Mononuclear cell (primary cell): Measurements from ENCODE around the gene URB1. TPM values are rescaled to one million over a fixed set of nuclear protein-coding genes. Genes with fewer than 3 reads are reported as not detected.

Source experiments
- H3K27me3 ChIP-seq: 2 replicates; pipeline ENCODE4 v1.6.0; 2011; ENCODE audit warnings: low read length, control low read depth; ENCODE audit not compliant: insufficient read depth
- H3K4me1 ChIP-seq: 2 replicates; pipeline ENCODE4 v1.5.1; 2011; ENCODE audit warnings: mild to moderate bottlenecking, low read length, control low read depth; ENCODE audit not compliant: insufficient read depth
- H3K4me3 ChIP-seq: 2 replicates; pipeline ENCODE4 v1.5.1; 2011; ENCODE audit warnings: mild to moderate bottlenecking, low read length, moderate library complexity
- H3K9me3 ChIP-seq: 2 replicates; pipeline ENCODE4 v1.5.1; 2011; ENCODE audit warnings: low read depth, mild to moderate bottlenecking, control low read depth, low read length
- total RNA-seq: library from RNA; depleted of rRNA; stranded (reverse); fragments of >200 nt; gene quantifications from one replicate; pipeline ENCODE4 v1.2.3, GENCODE V29; 2012

Gene URB1
- total RNA-seq, 1 donor, result 3.5 TPM

DNA sequence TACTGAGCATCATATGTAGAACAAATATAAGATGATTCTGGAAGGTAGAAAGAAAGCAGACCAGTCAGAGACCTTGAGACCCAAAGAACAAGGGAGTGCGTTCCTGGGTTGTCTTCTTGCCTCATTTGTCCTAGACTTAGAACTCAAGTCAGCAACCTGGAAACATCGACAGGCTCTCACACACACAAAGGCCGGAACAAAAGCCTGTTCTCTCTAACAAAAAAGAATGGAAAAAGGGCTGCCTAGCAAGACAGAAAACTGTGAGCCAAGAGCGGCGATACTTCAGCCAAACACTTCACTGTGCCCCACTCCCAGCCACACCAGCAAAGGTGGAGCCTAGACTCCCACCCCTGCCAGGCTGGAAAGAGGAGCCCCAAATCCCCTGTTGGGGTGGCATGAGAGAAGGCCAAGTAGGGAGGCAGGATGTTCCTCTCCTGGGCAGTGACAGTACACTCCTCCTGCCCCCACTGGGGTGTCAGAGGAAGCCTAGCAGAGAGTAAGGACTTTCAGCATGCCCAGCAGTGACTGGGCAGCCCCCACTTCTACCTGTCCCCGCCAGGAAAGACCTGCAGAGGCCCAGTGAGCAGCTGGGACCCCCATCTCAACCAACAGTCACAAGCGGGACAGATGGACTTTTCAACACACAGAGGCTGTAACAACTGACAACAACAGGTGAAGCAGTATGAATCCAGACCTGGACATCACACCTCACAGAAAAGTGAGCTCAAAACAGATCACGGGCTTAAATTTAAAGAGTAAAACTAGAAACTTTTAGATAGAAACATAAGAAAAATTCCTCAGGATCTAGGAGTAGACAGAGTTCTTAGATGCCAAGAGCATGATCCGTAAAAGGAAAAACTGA is 61.1 kb downstream of the URB1 start:
- H3K4me3 ChIP-seq, result no peak overlapping the region
- H3K4me1 ChIP-seq, result no peaks in the 10 kb centered on the region
- no peaks in the 10 kb centered on the region for H3K27me3 ChIP-seq
- H3K9me3 ChIP-seq, result no peaks in the 10 kb centered on the region

GRCh38 chr21:32330784-32331311 is 62.0 kb downstream of the URB1 start:
- Histone ChIP-seq H3K4me3 (no peak overlapping the region), H3K9me3 (no peaks in the 10 kb centered on the region), H3K27me3 (no peaks in the 10 kb centered on the region), H3K4me1 (no peaks in the 10 kb centered on the region)

DNA sequence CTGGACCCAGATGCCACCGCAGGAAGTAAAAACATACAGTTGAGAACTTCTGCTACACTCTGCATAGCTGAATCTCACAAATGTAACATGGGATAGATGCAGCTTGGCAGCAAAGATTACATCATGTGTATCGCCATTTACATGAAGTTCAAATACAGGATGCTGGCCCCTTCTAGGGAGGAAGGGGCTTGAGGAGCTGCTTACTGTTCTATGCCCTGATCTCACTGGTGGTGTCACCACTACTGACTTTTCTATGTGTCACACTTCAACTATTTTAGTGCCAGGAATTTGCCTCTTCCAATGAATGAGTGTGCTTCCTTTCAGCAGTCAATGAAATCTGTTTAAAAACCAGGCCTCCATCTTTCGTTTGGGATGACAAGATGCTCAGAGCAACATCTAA is 63.0 kb downstream of the URB1 start:
- H3K9me3 ChIP-seq, result no peaks in the 10 kb centered on the region
- no peak overlapping the region for H3K4me3 ChIP-seq
- no peaks in the 10 kb centered on the region for H3K4me1 ChIP-seq
- H3K27me3 ChIP-seq, result no peaks in the 10 kb centered on the region

- Histone ChIP-seq H3K27me3 (no peaks in the 10 kb centered on the region), H3K9me3 (no peaks in the 10 kb centered on the region), H3K4me3 (no peak overlapping the region), H3K4me1 (no peaks in the 10 kb centered on the region)
These were observed 63.5 kb downstream of the URB1 start for GRCh38 chr21:32329331-32329730.

- H3K4me3 ChIP-seq, result no peak overlapping the region
- H3K4me1 ChIP-seq, result no peaks in the 10 kb centered on the region
- no peaks in the 10 kb centered on the region for H3K27me3 ChIP-seq
- H3K9me3 ChIP-seq, result no peaks in the 10 kb centered on the region
These were observed 64.2 kb downstream of the URB1 start for GRCh38 chr21:32328595-32328994.

DNA sequence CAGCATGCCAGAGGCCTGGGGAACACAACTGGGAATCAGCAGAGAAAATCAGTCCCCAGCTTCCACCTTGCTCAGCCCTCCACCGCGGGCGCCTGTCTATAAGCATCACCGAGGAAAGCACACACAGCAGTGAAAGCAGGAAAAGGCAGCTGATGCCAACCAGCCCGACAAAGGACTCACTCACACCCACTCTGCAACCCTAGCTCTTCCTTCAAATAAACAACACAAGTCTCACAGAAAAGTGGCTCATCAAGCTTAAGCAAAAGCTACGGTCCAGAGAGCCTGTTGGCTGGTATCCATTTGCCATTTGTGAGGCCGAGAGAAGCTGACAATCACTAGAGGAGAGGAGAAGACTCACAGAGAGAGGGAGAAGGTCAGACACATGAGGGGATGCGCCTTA is 67.1 kb downstream of the URB1 start:
- Histone ChIP-seq H3K27me3 (no peaks in the 10 kb centered on the region), H3K9me3 (no peaks in the 10 kb centered on the region), H3K4me1 (no peaks in the 10 kb centered on the region), H3K4me3 (no peak overlapping the region)

DNA sequence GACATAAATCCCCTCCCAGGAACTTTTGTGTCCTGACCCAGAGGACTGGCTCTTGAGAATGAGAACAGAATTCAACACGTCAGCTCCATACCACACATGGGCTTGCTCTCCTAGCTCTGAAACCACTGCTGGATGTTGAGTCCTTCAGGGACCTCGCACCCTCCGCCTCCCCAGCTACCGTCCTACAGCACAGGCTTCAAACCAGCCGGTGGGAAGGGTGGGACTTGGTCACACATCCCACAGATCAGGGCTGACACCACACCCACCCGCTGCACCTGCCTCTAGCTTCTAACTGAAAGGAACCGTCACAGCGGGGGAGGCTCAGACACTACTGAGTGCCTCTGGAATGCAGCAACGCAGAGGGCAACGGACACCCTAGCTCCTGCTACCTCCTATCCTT is 70.1 kb downstream of the URB1 start:
- Histone ChIP-seq H3K4me3 (no peak overlapping the region), H3K9me3 (no peaks in the 10 kb centered on the region), H3K4me1 (no peaks in the 10 kb centered on the region), H3K27me3 (no peaks in the 10 kb centered on the region)

GRCh38 chr21:32322103-32322502 is 70.7 kb downstream of the URB1 start:
- Histone ChIP-seq H3K9me3 (no peaks in the 10 kb centered on the region), H3K27me3 (no peaks in the 10 kb centered on the region), H3K4me1 (no peaks in the 10 kb centered on the region), H3K4me3 (no peak overlapping the region)

DNA sequence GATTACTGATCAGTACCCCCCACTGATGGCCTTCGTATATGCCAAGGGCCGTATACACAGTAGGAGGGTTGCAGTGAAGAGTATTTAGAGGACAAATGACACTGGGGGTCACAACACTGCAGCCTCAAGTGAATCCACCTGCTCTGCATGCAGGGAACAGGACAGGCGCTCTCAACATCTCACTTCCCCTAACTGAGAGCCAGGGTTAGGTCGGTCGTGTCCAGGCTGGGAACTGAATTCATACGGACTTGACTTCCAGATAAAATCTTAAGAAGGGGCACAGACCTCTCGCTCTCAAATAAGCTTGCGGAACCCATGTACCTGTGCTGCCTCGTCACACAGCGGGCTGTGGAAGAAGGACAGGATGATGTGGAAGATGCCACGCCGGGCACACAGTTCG is 71.3 kb downstream of the URB1 start:
- H3K9me3 ChIP-seq, result no peaks in the 10 kb centered on the region
- H3K4me3 ChIP-seq, result no peak overlapping the region
- no peaks in the 10 kb centered on the region for H3K4me1 ChIP-seq
- no peaks in the 10 kb centered on the region for H3K27me3 ChIP-seq

GRCh38 chr21:32320726-32321125 is 72.1 kb downstream of the URB1 start:
- Histone ChIP-seq H3K4me3 (no peak overlapping the region), H3K27me3 (no peaks in the 10 kb centered on the region), H3K9me3 (no peaks in the 10 kb centered on the region), H3K4me1 (no peaks in the 10 kb centered on the region)

GRCh38 chr21:32320059-32320458 is 72.8 kb downstream of the URB1 start:
- no peak overlapping the region for H3K4me3 ChIP-seq
- H3K9me3 ChIP-seq, result no peaks in the 10 kb centered on the region
- H3K4me1 ChIP-seq, result no peaks in the 10 kb centered on the region
- no peaks in the 10 kb centered on the region for H3K27me3 ChIP-seq

DNA sequence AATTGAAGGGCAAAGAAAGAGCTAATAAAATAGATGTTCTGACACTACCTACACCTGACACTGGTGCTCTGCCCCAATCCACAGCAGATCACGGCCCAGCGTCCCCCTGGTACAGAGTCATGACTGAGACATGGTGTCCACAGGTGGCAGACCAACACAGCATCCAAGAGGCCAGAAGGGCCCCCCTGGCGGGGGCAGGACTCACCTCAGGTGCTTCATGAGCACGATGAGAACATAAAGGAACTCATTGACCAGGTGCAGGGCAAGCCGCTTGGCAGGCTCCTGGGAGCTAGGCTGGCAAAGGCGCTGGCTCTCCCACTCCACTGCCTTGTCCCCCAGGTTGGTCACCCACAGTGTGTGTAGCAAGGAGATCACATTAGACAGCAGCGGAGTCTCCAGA is 73.8 kb downstream of the URB1 start:
- Histone ChIP-seq H3K27me3 (no peaks in the 10 kb centered on the region), H3K4me3 (no peak overlapping the region), H3K9me3 (no peaks in the 10 kb centered on the region), H3K4me1 (no peaks in the 10 kb centered on the region)

- Histone ChIP-seq H3K4me1 (no peaks in the 10 kb centered on the region), H3K9me3 (no peaks in the 10 kb centered on the region), H3K27me3 (no peaks in the 10 kb centered on the region), H3K4me3 (no peak overlapping the region)
These were observed 75.1 kb downstream of the URB1 start for GRCh38 chr21:32317726-32318125.

DNA sequence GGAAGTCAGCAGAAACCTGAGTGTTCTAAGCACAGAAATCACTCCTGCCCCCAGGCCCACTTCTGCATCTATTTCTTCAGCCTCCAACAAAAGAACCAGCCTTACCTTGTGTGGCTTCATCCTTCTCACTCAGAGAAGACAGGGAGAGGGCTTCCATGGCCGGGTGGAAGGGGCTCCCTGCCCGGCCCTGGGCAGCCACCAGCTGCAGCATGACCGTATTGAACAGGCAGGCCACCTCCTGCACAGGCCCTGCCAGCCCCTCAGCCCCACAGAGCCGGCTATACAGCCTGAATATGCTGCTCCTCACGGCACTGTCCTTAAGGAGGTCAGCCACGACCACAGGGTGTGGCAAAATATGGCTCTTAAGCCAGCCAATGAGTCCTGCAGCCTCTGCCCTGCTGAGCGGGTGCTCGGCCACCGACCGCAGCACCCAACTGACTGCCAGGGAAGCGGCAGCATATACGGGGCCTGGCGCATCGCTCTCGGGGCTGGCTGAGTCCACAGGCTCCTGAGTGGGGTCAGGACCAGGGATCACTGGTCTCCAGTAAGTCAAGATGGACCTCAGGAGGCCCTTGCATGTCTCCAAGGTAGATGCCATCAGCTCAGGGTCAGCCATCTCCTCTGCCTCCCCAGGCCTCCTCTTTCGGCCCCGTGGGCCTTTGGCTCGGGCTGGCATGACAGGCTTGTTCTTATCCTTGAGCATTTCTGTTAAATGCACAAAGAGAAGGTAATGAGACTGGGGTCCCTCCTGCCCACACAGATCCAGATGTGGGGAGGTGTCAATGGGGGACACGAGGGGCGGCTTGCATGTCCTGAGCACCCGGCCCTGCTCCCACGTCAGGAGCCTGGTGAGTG is 76.2 kb downstream of the URB1 start:
- no peaks in the 10 kb centered on the region for H3K4me1 ChIP-seq

DNA sequence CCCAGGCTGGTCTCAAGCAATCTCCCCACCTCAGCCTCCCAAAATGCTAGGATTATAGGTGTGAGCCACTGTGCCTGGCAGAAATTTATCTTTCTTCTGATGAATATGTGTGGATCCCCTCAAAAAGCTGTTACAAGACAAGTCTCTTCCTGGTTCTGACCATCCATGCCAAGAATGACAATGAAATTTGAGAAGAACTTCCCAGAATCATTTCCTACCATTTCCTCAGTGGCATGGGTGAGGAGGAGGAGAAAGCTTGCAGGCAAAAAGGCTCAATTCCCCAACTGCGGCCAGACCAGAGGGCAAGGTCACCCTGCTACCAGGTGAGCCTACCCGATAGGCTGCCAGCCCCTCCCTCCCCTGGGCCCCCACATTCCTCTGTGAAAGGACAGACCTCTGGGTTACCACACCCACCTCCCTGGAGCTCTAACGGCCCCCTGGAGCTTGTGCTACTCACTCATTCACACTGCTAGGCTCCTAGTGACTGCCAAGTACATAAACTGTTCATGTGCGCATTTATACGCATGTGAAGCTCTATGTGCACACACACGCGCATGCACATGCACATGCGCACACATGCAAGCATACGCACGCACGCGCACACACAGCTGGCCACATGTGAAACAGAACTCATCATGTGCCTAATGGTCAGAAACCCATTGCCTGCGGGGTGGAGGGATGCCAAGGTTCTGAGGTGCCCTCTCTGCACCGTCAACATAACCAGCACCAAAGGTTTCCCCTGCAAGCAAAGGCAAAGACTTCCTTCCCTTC is 77.1 kb downstream of the URB1 start:
- Histone ChIP-seq H3K9me3 (no peaks in the 10 kb centered on the region), H3K4me3 (no peak overlapping the region), H3K4me1 (no peaks in the 10 kb centered on the region), H3K27me3 (no peaks in the 10 kb centered on the region)

More for the DNA sequence above, 76.2 kb downstream of the URB1 start:
- Histone ChIP-seq H3K27me3 (no peaks in the 10 kb centered on the region), H3K9me3 (no peaks in the 10 kb centered on the region), H3K4me3 (no peak overlapping the region)
